Uterus (tissue), 2 donors: ENCODE results near the gene CCDC91.

Experiments used
- POLR2A ChIP-seq, 2 donors: fragments of 450-650 bp; IDR thresholded peaks; one replicate each; pipeline ENCODE4 v1.6.1; 2016; ENCODE audit warnings: antibody characterized with exemption in 2 of 2, mild to moderate bottlenecking in 1 of 2, moderate library complexity in 1 of 2
- TF ChIP-seq, protein P1 (sequence below), 4 experiments: fragments of 200-600 bp in 2 of 4; fragments of 450-650 bp in 2 of 4; sonication (generic) in 2 of 4; IDR thresholded peaks; one replicate each; pipeline ENCODE4 v1.5.1; 2016 to 2019; ENCODE audit warnings: antibody characterized with exemption in 4 of 4, mild to moderate bottlenecking in 2 of 4, moderate library complexity in 1 of 4

DNA sequence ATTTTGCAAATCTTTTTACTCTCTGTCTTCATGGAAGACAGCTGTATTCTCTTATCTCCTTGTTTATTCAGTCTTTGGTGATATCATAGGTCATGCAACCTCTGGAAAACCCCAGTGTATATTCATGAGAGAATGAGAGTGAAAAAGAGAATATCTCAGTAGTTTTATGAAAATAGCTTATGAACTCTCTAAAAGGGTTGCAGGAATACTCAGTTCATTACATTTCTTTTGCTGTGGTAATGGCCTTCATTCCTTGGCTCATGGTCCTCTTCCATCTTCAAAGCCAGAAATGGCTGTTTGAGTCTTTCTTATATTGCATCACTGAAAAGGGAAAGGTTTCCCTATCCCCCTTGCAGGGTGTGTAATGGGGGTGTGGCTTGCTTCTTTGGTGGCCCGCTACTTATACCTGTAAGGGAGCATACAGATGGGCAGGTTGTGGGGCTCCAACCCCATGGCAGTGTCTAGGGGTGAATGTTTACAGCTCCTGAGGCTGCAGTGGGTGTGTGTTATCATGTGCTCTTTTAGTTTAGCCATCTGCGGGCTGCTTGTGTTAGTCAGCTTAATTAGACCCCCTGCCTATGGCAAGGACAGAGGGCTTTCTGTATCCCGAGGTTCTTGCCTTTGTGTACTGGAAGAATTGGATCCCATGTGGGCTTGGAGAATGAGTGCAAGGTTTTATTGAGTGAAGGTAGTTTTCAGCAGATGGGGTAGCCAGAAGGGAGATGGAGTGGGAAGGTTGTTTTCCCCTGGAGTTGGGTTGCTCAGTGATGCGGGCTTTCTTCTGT is 150.2 kb downstream of the CCDC91 start:
- TF ChIP-seq, protein P1, sequence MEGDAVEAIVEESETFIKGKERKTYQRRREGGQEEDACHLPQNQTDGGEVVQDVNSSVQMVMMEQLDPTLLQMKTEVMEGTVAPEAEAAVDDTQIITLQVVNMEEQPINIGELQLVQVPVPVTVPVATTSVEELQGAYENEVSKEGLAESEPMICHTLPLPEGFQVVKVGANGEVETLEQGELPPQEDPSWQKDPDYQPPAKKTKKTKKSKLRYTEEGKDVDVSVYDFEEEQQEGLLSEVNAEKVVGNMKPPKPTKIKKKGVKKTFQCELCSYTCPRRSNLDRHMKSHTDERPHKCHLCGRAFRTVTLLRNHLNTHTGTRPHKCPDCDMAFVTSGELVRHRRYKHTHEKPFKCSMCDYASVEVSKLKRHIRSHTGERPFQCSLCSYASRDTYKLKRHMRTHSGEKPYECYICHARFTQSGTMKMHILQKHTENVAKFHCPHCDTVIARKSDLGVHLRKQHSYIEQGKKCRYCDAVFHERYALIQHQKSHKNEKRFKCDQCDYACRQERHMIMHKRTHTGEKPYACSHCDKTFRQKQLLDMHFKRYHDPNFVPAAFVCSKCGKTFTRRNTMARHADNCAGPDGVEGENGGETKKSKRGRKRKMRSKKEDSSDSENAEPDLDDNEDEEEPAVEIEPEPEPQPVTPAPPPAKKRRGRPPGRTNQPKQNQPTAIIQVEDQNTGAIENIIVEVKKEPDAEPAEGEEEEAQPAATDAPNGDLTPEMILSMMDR (IDR thresholded peaks at IDR 0.05): no peak
- TF ChIP-seq POLR2A (IDR thresholded peaks at IDR 0.05): no peak
